Measurements from ENCODE around the gene EHMT1. TPM values are rescaled to one million over a fixed set of nuclear protein-coding genes. Genes with fewer than 3 reads are reported as not detected.

The EHMT1 gene
- total RNA-seq, 2 donors from 2014 or later, result 56.2 to 97.9 TPM

GRCh38 chr9:137829260-137829996, 210.6 kb downstream of the EHMT1 start:
- no peak overlapping the region for H3K4me3 ChIP-seq
- no peak overlapping the region for H3K27ac ChIP-seq
- no peak for TF ChIP-seq CTCF (IDR thresholded peaks at IDR 0.05)
- H3K36me3 ChIP-seq, result peaks cover 6% of the 10 kb centered on the region
- intact Hi-C loops (cut with DNase I), result no loop called here
- no peaks in the 10 kb centered on the region for H3K27me3 ChIP-seq
- H3K4me1 ChIP-seq, result no peaks in the 10 kb centered on the region
- H3K9me3 ChIP-seq, result no peaks in the 10 kb centered on the region
- DNase-seq, result no peak
- no peak overlapping the region for H3K9ac ChIP-seq (ENCODE audit: low read depth in 2 of 2, low read length in 2 of 2)

- no peaks in the 10 kb centered on the region for H3K4me1 ChIP-seq
- intact Hi-C loops (cut with DNase I), result no loop called here
- peaks cover 12% of the 10 kb centered on the region for H3K36me3 ChIP-seq
- no peak for TF ChIP-seq CTCF (IDR thresholded peaks at IDR 0.05)
- no peak overlapping the region for H3K27ac ChIP-seq
- H3K4me3 ChIP-seq, result no peak overlapping the region
- H3K9me3 ChIP-seq, result no peaks in the 10 kb centered on the region
- H3K9ac ChIP-seq (ENCODE audit: low read depth in 2 of 2, low read length in 2 of 2), result no peak overlapping the region
- H3K27me3 ChIP-seq, result no peaks in the 10 kb centered on the region
- DNase-seq, result no peak
These were observed 213.4 kb downstream of the EHMT1 start for GRCh38 chr9:137832191-137832700.

- Histone ChIP-seq H3K4me3 (no peak overlapping the region), H3K27me3 (no peaks in the 10 kb centered on the region), H3K27ac (no peak overlapping the region), H3K9me3 (no peaks in the 10 kb centered on the region), H3K9ac (ENCODE audit: low read depth in 2 of 2, low read length in 2 of 2) (no peak overlapping the region), H3K36me3 (peaks cover 12% of the 10 kb centered on the region), H3K4me1 (no peaks in the 10 kb centered on the region)
- intact Hi-C loops (cut with DNase I), result no loop called here
- TF ChIP-seq CTCF (IDR thresholded peaks at IDR 0.05), result no peak
- DNase-seq, result no peak
These were observed 214.2 kb downstream of the EHMT1 start for GRCh38 chr9:137832830-137833590.

- Histone ChIP-seq H3K27ac (no peak overlapping the region), H3K27me3 (no peaks in the 10 kb centered on the region), H3K9me3 (no peaks in the 10 kb centered on the region), H3K36me3 (peaks cover 12% of the 10 kb centered on the region), H3K4me3 (no peak overlapping the region), H3K9ac (ENCODE audit: low read depth in 2 of 2, low read length in 2 of 2) (no peak overlapping the region), H3K4me1 (no peaks in the 10 kb centered on the region)
- no peak for DNase-seq
- intact Hi-C loops (cut with DNase I), result no loop called here
- TF ChIP-seq CTCF (IDR thresholded peaks at IDR 0.05), result no peak
These were observed 215.2 kb downstream of the EHMT1 start for GRCh38 chr9:137833721-137834613.

Data from colonic mucosa (tissue), 4 donors.